CD1c-positive myeloid dendritic cell (primary cell): ENCODE results near the gene NLGN2.

Experiments
- DNase-seq: peaks from one replicate; pipeline ENCODE4 v3.0.0-alpha.2; 2016; ENCODE audit errors: extremely low spot score

NLGN2 gene

GRCh38 chr17:7466318-7466638 lies 58.6 kb downstream of the NLGN2 start:
- no peak for DNase-seq

GRCh38 chr17:7466639-7467341 lies 59.1 kb downstream of the NLGN2 start:
- DNase-seq, result peak; percentile 82

DNA sequence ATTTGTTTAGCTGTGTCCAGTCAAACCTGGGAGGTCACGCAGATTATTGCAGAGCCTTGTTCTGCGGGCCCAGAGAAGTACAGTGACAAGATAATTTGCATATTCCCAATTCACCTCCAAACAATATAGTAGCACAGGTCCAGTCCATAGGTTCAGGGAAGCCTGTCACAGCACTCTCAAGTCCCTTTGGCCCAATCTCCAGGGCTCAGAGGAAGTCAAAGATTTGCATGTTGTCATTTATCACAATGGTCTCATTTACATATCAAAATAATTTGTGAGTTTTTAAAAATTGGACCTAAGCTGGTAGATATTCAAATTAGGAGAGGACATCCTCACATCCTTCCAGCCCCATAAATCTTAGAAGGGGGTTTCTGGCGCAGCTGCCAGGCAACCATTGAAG lies 59.9 kb downstream of the NLGN2 start:
- DNase-seq, result no peak

GRCh38 chr17:7468290-7468689 lies 60.6 kb downstream of the NLGN2 start:
- no peak for DNase-seq

GRCh38 chr17:7468804-7469389 lies 61.3 kb downstream of the NLGN2 start:
- no peak for DNase-seq
